ENCODE results near the gene NFAM1.

- TF ChIP-seq CTCF (IDR thresholded peaks at IDR 0.05) (no peak), POLR2A (IDR thresholded peaks at IDR 0.05) (no peak)
These were observed 100.1 kb downstream of the NFAM1 start for GRCh38 chr22:42332089-42332488.

Data from adrenal gland (tissue), 5 donors.